HG03103 (cell line): Measurements from ENCODE around the gene FAF2.

Experiments
- ATAC-seq: cut with Tn5 transposase; IDR thresholded peaks from one replicate; pipeline ENCODE4 v1.9.1; 2021; ENCODE audit warnings: low read depth; ENCODE audit not compliant: unreplicated experiment

Gene FAF2

DNA sequence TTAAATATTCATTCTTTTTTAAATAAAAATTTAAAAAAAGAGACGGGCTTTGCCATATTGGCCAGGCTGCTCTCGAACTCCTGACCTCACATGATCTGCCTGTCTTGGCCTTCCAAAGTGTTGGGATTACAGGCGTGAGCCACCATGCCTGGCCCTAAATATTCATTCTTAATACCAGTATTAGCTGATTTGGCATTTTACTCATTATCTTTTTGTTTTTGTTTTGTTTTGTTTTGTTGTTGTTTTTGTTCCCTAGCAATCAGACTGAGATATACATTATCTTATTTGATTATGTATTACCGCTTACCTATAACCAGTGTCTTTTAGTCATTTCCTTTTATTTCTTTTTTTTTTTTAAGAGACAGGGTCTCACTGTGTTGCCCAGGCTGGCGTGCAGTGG is 51.1 kb downstream of the FAF2 start:
- no peak for ATAC-seq

GRCh38 chr5:176500511-176500910 is 52.3 kb downstream of the FAF2 start:
- ATAC-seq: no peak

DNA sequence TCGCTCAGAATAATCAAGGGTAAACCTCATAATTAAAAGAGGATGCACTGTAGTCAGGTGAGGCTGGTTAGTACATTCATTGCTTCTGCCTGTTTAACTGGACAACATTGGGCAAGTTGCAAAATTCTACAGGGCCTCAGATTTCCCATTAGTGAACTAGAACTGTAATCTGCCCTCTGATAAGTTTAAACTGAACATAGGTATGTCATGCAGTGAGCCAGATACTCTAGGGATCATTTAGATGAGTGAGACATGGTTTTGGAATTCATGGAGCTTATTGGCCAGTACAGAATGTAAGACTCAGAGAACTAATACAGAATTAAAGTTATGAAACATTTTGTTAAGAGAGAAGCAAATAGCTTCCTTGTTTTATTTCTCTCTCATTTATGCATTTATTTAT is 53.1 kb downstream of the FAF2 start:
- ATAC-seq: no peak

- no peak for ATAC-seq
Measured at GRCh38 chr5:176503496-176503895, 55.3 kb downstream of the FAF2 start.

GRCh38 chr5:176507911-176508310 is 59.7 kb downstream of the FAF2 start:
- no peak for ATAC-seq

GRCh38 chr5:176508603-176509002 is 60.4 kb downstream of the FAF2 start:
- no peak for ATAC-seq

GRCh38 chr5:176513788-176514187 is 65.6 kb downstream of the FAF2 start:
- no peak for ATAC-seq

DNA sequence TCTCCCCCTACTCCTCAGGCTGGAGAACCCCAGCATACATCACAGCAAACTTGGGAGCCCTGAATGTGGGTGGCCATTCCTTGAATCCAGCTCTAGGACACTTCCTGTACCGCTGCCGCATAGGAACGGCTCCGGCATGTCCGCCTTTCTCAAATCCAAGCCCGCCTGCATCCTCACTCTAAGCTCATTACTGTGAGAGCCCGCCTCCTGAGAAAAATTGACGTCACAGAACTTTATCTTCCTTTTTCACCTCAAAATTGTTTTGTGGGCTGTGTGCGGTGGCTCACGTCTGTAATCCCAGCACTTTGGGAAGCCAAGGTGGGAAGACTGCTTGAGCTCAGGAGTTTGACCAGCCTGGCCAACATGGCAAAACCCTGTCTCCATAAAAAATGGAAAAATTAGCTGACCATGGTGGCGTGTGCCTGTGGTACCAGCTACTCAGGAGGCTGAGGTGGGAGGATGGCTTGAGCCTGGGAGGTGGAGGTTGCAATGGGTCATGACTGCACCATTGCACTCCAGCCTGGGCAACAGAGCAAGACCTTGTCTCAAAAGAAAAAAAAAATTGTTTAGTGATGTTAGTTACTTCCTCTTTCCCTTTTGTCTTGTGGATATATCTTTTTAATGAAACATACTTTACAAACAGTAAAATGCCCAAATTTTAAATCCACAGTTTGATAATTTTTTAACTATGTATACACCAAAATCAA is 66.2 kb downstream of the FAF2 start:
- no peak for ATAC-seq

DNA sequence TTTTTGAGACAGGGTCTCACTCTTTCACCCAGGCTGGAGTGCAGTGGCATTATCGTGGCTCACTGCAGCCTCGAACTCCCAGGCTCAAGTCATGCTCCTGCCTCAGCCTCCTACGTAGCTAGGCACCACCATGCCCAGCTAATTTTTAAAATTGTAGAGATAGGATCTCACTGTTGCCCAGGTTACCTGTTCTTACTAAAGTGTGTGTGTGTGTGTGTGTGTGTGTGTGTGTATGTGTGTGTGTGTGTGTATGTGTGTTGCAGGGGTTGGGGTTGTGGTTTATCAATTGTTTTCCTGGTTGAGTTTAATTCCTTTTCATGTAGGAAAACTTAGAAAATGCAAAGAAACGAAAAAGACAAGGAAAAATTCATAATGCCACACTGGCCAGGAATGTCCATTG is 67.2 kb downstream of the FAF2 start:
- ATAC-seq: no peak

- no peak for ATAC-seq
Measured at GRCh38 chr5:176517053-176517661, 69.0 kb downstream of the FAF2 start.

- no peak for ATAC-seq
Measured at GRCh38 chr5:176519810-176520720, 71.9 kb downstream of the FAF2 start.

DNA sequence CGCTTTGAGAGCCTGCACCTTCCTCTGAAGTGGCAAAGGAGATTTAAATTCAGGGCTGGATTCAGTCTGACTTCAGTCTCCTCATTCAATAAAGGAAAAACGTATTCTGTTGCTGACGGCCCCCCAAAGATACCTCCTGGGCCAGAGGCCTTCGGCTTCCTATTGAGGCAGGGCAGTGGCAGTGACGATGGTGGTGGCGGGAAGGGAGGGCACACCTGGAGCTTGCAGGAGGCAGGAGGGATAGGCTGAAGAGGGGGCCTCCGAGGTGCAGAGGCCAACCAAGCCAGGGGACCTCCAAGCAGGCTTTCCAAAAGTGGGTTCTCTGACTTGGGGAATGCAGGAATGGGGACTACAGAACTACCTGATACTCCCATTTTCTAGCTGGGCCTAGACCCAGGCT is 73.1 kb downstream of the FAF2 start:
- no peak for ATAC-seq

DNA sequence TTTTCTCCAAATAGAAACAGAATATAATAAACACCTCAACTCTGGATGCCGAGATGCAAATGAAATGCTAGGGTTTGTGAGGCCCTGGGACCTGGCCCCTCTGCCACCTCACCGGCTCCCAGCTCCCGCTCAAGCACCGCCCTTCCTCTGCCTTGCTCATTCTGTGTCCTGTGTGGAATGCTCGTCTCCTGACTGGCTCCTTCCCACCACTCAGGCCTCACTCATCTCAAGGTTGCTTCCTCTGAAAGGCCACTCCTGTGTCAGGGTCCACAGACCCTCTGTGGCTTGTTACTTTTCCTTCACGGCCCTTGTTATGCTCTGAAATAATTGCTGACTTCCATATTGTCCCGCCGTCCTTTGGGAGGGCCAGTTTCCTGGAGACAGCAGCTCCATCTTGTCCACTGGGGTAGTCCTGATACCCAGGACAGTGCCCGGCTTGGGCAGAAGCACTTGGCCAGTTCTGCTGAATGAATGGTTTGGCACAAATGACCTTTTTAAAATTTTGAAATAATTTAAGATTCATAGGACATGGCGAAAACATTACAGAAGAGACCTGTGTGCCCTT is 73.6 kb downstream of the FAF2 start:
- no peak for ATAC-seq

DNA sequence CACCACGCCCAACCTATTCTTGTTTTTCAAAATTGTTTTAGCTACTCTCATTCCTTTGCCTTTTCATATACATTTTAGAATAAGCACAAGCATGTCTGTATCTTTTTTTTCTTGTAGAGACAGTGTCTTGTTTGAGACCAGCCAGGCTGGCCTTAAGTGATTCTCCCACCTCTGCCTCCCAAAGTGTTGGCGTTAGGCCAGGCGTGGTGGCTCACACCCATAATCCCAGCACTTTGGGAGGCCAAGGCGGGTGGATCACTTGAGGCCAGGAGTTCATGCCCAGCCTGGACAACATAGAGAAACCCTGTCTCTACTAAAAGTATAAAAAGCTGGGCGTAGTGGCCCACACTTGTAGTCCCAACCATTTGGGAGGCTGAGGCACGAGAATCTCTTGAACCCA is 76.0 kb downstream of the FAF2 start:
- ATAC-seq: no peak

- no peak for ATAC-seq
Measured at GRCh38 chr5:176524987-176525386, 76.8 kb downstream of the FAF2 start.

GRCh38 chr5:176525677-176526076 is 77.5 kb downstream of the FAF2 start:
- no peak for ATAC-seq

DNA sequence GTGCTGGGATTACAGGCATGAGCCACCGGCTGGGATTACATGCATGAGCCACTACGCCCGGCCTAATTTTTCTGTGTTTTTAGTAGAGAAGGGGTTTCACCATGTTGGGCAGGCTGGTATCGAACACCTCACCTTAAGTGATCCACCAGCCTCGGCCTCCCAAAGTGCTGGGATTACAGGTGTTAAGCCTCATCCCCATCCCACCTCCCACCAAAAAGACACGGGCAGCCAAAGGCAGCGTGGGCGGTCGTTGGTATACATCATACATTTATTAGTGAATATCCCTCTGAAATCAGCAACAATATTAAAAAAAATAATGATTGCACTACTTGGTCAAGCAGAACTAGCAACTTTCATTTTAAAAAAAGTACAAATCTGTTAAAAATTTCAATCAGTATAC is 78.3 kb downstream of the FAF2 start:
- ATAC-seq: no peak

DNA sequence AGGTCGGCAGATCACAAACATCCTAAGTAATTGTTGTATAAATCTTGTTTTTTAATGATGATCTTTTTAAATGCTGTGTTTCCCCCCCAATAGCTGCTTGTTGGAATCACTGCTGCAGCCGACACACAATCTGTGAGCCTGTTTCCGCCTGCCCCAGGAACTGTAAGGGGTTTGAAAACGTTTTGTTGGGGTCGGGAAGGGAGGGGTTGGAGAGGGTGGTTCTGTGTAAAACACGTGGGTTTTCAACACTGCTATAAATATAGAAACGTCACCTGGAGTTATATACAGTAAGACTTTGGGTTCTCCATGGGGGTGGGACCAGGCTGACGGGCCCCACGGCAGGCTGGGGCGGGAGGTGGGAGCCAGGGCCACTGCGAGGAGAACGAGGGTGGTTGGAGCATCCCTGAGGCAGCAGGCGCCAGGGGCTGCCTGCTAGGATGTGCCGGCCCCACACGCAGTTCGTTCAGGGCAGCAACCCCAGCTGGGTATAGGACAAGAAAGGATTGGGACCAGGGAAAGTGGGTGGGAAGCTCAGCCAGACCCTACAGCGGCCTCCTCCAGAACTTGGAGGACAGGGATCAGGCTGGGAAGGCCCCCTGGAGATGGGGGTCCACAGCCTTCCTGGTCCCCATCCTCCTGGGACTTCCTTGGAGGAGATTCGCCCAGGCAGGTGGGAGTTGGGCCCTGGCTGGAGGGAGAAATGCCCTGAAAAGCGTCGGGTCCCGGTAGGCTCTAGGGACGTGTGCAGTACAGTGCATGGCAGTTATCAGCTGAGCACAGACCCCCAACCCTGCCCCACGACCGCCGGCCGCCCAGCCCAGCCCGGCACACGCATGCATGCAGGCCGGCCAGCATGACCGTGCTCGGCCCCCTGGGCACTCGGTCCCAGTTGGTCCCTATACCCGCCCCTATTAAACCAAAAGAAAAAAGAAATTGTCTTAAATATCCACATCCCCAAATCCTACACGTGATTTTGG is 79.3 kb downstream of the FAF2 start:
- ATAC-seq: no peak

DNA sequence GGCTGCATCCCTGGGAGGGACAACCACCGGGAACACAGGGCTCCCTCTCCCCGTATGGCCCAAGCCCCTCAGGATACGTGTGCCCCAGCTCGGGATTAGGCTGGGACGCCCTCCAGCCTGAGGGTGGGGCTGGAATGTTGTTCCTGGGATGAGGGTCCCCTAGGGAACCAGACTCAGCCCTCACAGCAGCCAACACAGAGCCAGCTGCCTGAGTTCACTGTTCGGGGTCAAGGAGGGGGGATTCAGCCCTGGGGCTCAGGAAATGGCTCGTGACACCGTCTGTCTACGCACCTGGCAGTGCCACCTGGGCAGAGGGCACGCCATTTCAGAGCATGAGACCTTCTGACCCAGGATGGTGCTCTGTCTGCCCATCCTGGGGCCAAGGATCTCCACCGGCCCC is 80.1 kb downstream of the FAF2 start:
- no peak for ATAC-seq

GRCh38 chr5:176528761-176529115 is 80.6 kb downstream of the FAF2 start:
- no peak for ATAC-seq
